GM19035 (cell line): ENCODE results near the gene GARRE1.
A peak's percentile ranks its signal among the peaks of the same experiment; 100 is the strongest.
"Not testable (repeated sequence)": the region's sequence is repeated elsewhere in the genome, so short reads cannot be mapped to it uniquely, and the experiment has no call there.

Experiments
- ATAC-seq: cut with Tn5 transposase; IDR thresholded peaks from one replicate; pipeline ENCODE4 v1.9.1; 2021; ENCODE audit not compliant: unreplicated experiment

Gene GARRE1

GRCh38 chr19:34256835-34257558 lies 2.6 kb downstream of the GARRE1 start:
- no peak for ATAC-seq

GRCh38 chr19:34257559-34257924 lies 3.2 kb downstream of the GARRE1 start:
- no peak for ATAC-seq

- no peak for ATAC-seq
These were observed 5.2 kb downstream of the GARRE1 start for GRCh38 chr19:34259367-34260095.

GRCh38 chr19:34260771-34261173 lies 6.4 kb downstream of the GARRE1 start:
- ATAC-seq, result no peak

- no peak for ATAC-seq
These were observed 7.2 kb downstream of the GARRE1 start for GRCh38 chr19:34261334-34262109.

GRCh38 chr19:34263745-34264237 lies 9.4 kb downstream of the GARRE1 start:
- ATAC-seq, result no peak

GRCh38 chr19:34265221-34265650 lies 10.9 kb downstream of the GARRE1 start:
- no peak for ATAC-seq

- ATAC-seq, result no peak
These were observed 14.7 kb downstream of the GARRE1 start for GRCh38 chr19:34269081-34269480.

GRCh38 chr19:34269489-34269888 lies 15.1 kb downstream of the GARRE1 start:
- peak; percentile 22 for ATAC-seq

GRCh38 chr19:34269968-34270621 lies 15.7 kb downstream of the GARRE1 start:
- ATAC-seq, result peak; percentile 85

GRCh38 chr19:34273121-34273520 lies 18.8 kb downstream of the GARRE1 start:
- no peak for ATAC-seq

GRCh38 chr19:34274284-34274826 lies 20.0 kb downstream of the GARRE1 start:
- no peak for ATAC-seq

GRCh38 chr19:34274827-34275625 lies 20.7 kb downstream of the GARRE1 start:
- ATAC-seq, result no peak

GRCh38 chr19:34275705-34276104 lies 21.4 kb downstream of the GARRE1 start:
- no peak for ATAC-seq

- no peak for ATAC-seq
These were observed 22.3 kb downstream of the GARRE1 start for GRCh38 chr19:34276614-34277013.

GRCh38 chr19:34277244-34277643 lies 22.9 kb downstream of the GARRE1 start:
- ATAC-seq, result no peak

GRCh38 chr19:34278783-34279182 lies 24.4 kb downstream of the GARRE1 start:
- ATAC-seq, result no peak

- not testable (repeated sequence) for ATAC-seq
These were observed 27.1 kb downstream of the GARRE1 start for GRCh38 chr19:34281444-34281843.

GRCh38 chr19:34282611-34283519 lies 28.5 kb downstream of the GARRE1 start:
- ATAC-seq, result no peak
